DOHH2 (cell line): ENCODE measurements around the gene STK32C.

Experiments
- EZH2phosphoT487 ChIP-seq: fragments of 200-600 bp; sonication (generic); IDR thresholded peaks from 2 replicates; pipeline ENCODE4 v1.6.1; 2017; ENCODE audit warnings: borderline replicate concordance, mild to moderate bottlenecking, antibody characterized with exemption, low read length, moderate library complexity, mixed read lengths
- TF ChIP-seq, protein P1 (sequence below): fragments of 200-600 bp; sonication (generic); IDR thresholded peaks from one replicate; pipeline ENCODE4 v1.5.1; 2014; ENCODE audit warnings: antibody characterized with exemption, mild to moderate bottlenecking, low read depth, low read length; ENCODE audit not compliant: poor library complexity, severe bottlenecking

DNA sequence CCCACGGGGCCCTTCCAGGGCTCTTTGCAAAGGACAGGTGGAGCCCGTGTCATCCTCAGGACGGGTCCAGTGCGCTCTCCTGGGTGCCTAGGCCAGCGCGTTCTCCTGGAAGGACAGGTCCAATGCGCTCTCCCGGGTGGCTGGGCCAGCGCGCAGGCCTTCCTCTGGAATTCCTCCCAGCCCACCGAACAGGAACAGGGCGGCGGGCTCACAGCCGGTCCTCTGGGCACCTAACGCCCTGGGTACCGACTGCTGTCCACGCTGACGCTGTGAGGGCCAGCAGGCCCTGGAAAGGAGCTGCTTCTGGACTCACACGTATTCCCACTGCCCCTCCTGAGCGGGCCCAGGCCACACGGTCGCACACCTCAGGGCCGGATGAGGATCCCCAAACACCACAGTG lies 49.3 kb downstream of the STK32C start:
- no peak for TF ChIP-seq EZH2phosphoT487
- TF ChIP-seq, protein P1, sequence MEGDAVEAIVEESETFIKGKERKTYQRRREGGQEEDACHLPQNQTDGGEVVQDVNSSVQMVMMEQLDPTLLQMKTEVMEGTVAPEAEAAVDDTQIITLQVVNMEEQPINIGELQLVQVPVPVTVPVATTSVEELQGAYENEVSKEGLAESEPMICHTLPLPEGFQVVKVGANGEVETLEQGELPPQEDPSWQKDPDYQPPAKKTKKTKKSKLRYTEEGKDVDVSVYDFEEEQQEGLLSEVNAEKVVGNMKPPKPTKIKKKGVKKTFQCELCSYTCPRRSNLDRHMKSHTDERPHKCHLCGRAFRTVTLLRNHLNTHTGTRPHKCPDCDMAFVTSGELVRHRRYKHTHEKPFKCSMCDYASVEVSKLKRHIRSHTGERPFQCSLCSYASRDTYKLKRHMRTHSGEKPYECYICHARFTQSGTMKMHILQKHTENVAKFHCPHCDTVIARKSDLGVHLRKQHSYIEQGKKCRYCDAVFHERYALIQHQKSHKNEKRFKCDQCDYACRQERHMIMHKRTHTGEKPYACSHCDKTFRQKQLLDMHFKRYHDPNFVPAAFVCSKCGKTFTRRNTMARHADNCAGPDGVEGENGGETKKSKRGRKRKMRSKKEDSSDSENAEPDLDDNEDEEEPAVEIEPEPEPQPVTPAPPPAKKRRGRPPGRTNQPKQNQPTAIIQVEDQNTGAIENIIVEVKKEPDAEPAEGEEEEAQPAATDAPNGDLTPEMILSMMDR: no peak
